Nephron (organoid): ENCODE measurements around the gene CORO7.
A peak's percentile ranks its signal among the peaks of the same experiment; 100 is the strongest.

Experiments
- H3K27ac Mint-ChIP-seq, 3 experiments: 2 replicates each; pipeline ENCODE4 v1.8.0; 2020; ENCODE audit warnings: mixed read lengths in 3 of 3, mild to moderate bottlenecking in 2 of 3, moderate library complexity in 1 of 3
- H3K27me3 Mint-ChIP-seq: 2 replicates; pipeline ENCODE4 v1.8.0; 2021; ENCODE audit warnings: low read depth, mild to moderate bottlenecking, moderate library complexity, mixed read lengths
- H3K36me3 Mint-ChIP-seq: 2 replicates; pipeline ENCODE4 v1.8.0; 2020; ENCODE audit warnings: low read depth, mixed read lengths
- H3K4me1 Mint-ChIP-seq: 2 replicates; pipeline ENCODE4 v1.8.0; 2020; ENCODE audit warnings: mixed read lengths
- H3K4me3 Mint-ChIP-seq, 3 experiments: 2 replicates each; pipeline ENCODE4 v1.8.0; 2020; ENCODE audit warnings: mild to moderate bottlenecking in 3 of 3, mixed read lengths in 3 of 3, moderate library complexity in 2 of 3
- H3K9me3 Mint-ChIP-seq: 2 replicates; pipeline ENCODE4 v1.8.0; 2020; ENCODE audit warnings: mixed read lengths
- TF ChIP-seq, protein P1 (sequence below), 3 experiments: fragments of 200-600 bp; sonication (generic); IDR thresholded peaks; one replicate each; pipeline ENCODE4 v1.5.0; 2021; ENCODE audit warnings: antibody characterized with exemption in 3 of 3; ENCODE audit not compliant: unreplicated experiment in 3 of 3

CORO7 gene

GRCh38 chr16:4408323-4408690, 8.1 kb downstream of the CORO7 start:
- Mint-ChIP-seq H3K27me3 (no peaks in the 10 kb centered on the region), H3K27ac (no peak overlapping the region), H3K4me1 (peaks cover 37% of the 10 kb centered on the region), H3K9me3 (no peaks in the 10 kb centered on the region), H3K4me3 (no peak overlapping the region), H3K36me3 (no peaks in the 10 kb centered on the region)
- TF ChIP-seq, protein P1, sequence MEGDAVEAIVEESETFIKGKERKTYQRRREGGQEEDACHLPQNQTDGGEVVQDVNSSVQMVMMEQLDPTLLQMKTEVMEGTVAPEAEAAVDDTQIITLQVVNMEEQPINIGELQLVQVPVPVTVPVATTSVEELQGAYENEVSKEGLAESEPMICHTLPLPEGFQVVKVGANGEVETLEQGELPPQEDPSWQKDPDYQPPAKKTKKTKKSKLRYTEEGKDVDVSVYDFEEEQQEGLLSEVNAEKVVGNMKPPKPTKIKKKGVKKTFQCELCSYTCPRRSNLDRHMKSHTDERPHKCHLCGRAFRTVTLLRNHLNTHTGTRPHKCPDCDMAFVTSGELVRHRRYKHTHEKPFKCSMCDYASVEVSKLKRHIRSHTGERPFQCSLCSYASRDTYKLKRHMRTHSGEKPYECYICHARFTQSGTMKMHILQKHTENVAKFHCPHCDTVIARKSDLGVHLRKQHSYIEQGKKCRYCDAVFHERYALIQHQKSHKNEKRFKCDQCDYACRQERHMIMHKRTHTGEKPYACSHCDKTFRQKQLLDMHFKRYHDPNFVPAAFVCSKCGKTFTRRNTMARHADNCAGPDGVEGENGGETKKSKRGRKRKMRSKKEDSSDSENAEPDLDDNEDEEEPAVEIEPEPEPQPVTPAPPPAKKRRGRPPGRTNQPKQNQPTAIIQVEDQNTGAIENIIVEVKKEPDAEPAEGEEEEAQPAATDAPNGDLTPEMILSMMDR (IDR thresholded peaks at IDR 0.05; ENCODE audit: unreplicated experiment in 3 of 3), result no peak

DNA sequence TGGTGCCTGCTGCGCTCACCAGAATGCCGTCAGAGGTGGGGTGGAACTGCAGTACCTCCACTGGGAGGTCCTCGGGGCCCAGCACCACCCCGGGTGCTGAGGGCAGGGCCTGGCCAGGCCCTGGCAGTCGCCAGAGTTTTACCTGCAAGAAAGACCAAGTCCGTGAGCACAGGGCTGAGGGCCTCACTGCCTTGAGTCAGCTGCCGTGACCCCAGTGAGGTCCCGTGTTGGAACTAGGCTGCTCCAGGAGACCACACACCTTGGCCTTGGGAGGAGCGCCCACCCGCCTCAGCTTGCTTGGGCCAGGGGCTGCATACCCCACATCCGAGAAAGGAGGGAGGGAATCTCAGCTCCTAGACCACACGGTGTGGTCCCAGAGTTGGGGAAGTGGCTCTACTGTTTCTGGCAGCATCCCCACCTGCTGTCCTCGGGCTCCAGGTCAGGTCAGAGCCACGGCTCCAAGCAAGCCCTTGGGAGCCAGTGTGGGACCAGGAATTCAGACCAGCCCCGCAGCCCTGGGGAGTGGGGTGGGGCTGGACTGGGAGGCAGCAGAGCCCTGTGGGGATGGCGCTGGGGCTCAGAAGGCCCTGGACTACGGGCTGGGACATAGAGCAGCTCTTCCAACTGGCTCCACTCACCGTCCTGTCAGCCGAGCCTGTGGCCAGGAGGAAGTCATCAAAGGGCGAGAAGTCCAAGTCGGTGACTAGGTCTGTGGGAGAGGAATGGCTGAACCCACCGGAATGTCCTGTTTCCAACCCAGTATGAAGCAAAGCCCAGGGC, 8.7 kb downstream of the CORO7 start:
- peaks cover 32% of the 10 kb centered on the region for H3K4me1 Mint-ChIP-seq
- H3K27me3 Mint-ChIP-seq, result no peaks in the 10 kb centered on the region
- no peak overlapping the region for H3K4me3 Mint-ChIP-seq
- H3K27ac Mint-ChIP-seq, result no peak overlapping the region
- TF ChIP-seq, protein P1 (IDR thresholded peaks at IDR 0.05; ENCODE audit: unreplicated experiment in 3 of 3), result no peak
- no peaks in the 10 kb centered on the region for H3K9me3 Mint-ChIP-seq
- no peaks in the 10 kb centered on the region for H3K36me3 Mint-ChIP-seq

- no peaks in the 10 kb centered on the region for H3K9me3 Mint-ChIP-seq
- no peaks in the 10 kb centered on the region for H3K36me3 Mint-ChIP-seq
- TF ChIP-seq, protein P1 (IDR thresholded peaks at IDR 0.05; ENCODE audit: unreplicated experiment in 3 of 3), result no peak
- H3K27me3 Mint-ChIP-seq, result no peaks in the 10 kb centered on the region
- no peak overlapping the region for H3K4me3 Mint-ChIP-seq
- peaks cover 16% of the 10 kb centered on the region for H3K4me1 Mint-ChIP-seq
- H3K27ac Mint-ChIP-seq, result peak overlapping the region in 1 of 3 experiments; percentile 24
Measured at GRCh38 chr16:4404967-4405696, 11.3 kb downstream of the CORO7 start.

GRCh38 chr16:4404247-4404966, 12.0 kb downstream of the CORO7 start:
- no peak overlapping the region for H3K4me3 Mint-ChIP-seq
- H3K27me3 Mint-ChIP-seq, result no peaks in the 10 kb centered on the region
- H3K4me1 Mint-ChIP-seq, result peaks cover 15% of the 10 kb centered on the region
- H3K36me3 Mint-ChIP-seq, result peaks cover under 1% of the 10 kb centered on the region
- TF ChIP-seq, protein P1 (IDR thresholded peaks at IDR 0.05; ENCODE audit: unreplicated experiment in 3 of 3), result peak; percentile 56 to 70 (median 58)
- H3K27ac Mint-ChIP-seq, result peak overlapping the region in 1 of 3 experiments; percentile 24
- no peaks in the 10 kb centered on the region for H3K9me3 Mint-ChIP-seq

DNA sequence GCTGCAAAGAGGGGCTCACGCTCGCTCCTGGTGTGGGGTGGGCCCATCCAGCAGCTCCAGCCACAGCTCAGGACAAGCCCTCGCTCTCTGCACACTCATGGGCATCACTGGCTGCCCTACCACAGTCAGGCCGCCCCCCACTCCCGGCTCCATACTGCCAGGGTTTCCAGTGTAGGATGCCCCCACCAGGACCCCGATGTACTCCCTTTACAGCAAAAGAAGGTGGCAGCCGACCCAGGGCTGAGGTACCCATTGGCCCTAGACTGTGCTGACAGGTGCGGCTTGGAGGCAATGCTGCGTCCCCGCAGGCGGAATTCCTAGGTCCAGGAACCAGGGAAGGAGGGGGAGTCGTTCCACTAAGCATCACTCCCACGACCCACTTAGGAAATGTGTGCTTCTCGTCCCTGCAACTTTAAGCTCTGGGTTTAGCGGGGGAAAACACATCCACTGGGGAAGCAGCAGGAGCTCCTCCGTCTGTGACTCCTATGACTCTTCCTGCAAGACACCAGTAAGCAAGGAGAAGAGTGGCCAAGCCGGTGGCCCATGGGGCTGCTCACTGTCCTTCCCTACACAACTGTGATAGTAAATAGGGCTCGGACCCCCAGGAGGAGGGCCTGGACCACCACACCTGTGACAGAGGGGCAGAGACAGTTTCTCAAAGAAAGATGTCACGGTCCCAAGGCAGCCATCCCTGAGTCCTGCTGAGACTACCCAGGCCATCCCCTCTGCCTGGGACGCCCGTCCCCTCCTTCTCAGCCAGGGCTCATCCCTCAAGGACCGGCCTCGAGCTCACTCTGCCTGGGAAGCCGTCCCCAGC, 13.1 kb downstream of the CORO7 start:
- H3K4me3 Mint-ChIP-seq, result no peak overlapping the region

More for the DNA sequence above, 13.1 kb downstream of the CORO7 start:
- Mint-ChIP-seq H3K36me3 (peaks cover 5% of the 10 kb centered on the region), H3K9me3 (no peaks in the 10 kb centered on the region), H3K4me1 (peaks cover 8% of the 10 kb centered on the region), H3K27ac (no peak overlapping the region), H3K27me3 (no peaks in the 10 kb centered on the region)
- TF ChIP-seq, protein P1 (IDR thresholded peaks at IDR 0.05; ENCODE audit: unreplicated experiment in 3 of 3), result no peak
